NCI-H2196 treated with DMSO at 0.1 percent for 48 hours (cell line): Measurements from ENCODE around the gene FXYD4.
"Not testable (repeated sequence)": the region's sequence is repeated elsewhere in the genome, so short reads cannot be mapped to it uniquely, and the experiment has no call there.

Experiments
- DNase-seq: peaks from one replicate; lab custom pipeline; 2025; ENCODE audit not compliant: unreplicated experiment; lab: John Stamatoyannopoulos, UW

The FXYD4 gene

GRCh38 chr10:43374194-43374593 is 2.8 kb downstream of the FXYD4 start:
- DNase-seq, result no peak

DNA sequence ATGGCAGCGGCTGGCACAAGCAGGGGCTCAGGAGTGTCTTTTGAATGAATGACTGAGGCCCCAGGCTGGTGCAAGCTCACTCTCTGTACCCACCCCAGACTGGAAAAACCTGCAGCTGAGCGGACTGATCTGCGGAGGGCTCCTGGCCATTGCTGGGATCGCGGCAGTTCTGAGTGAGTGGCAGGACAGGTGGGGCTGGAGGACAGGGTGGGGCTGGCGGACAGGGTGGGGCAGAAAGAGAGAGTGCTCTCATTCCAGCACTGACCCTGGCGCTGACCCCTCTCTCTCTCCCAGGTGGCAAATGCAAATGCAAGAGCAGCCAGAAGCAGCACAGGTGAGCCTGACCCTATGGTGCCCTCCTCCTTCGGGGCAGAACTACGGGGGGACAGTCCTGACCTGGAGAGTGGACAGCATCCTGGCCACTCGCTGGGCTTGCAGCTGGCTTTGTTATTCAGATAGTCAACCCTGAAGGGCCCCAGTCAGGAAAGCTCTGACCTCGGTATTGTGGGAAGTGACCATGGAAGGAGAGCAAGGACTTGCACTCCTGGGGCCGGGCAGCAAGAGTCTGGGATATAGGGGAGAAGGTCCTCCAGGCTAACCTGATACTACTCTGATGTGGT is 4.1 kb downstream of the FXYD4 start:
- no peak for DNase-seq

DNA sequence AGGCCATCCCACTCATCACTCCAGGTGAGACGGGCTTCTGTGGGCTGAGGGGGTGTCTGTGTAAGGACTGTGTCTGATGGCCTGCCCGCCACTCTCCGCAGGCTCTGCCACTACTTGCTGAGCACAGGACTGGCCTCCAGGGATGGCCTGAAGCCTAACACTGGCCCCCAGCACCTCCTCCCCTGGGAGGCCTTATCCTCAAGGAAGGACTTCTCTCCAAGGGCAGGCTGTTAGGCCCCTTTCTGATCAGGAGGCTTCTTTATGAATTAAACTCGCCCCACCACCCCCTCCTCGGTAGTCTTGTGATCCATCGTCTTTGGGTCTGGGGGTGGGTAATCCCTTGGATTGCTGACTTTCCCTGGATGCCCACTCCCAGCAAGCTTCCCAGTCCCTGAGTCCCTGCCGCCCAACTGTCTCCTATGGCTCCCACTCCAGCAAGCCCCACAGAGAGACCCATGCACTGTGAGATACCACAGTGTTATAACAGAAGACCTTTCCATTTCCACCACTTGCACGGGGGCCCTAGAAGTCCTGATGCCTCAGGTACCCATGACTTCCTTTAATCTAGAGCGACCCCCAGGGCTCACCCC is 4.7 kb downstream of the FXYD4 start:
- no peak for DNase-seq

DNA sequence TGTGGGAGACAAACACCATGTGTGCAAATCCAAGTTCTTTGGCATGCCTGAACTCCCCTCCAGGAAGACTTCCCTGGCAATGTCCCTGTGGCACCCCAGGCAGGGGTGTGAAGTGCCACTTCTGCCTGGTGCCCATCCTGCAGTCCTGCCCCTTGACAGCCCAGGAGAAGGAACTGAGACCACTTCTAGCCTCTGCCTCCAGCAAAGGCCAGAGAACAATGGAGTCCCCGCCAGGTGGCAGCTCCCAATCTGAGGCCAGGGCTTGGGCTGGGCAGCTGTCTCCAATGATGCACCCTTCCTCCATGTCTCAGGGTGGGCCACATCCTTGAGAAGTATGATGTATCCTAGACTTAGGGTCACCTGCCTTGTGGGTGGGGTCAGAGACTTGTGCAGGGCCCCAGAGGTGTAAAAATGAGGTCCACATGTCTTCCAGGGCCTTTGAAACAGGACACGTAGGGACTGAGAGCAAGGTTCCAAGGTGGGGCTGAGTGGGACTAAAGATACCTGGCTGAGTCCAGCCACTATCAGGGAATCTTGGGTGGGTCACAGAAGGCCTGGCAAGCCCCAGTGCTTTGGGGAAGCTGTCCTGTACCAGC is 5.5 kb downstream of the FXYD4 start:
- DNase-seq, result no peak

GRCh38 chr10:43377424-43377883 is 6.0 kb downstream of the FXYD4 start:
- DNase-seq, result no peak

GRCh38 chr10:43380610-43381222 is 9.3 kb downstream of the FXYD4 start:
- no peak for DNase-seq

- DNase-seq, result no peak
Observed at GRCh38 chr10:43383204-43383971, 12.0 kb downstream of the FXYD4 start.

- no peak for DNase-seq
Observed at GRCh38 chr10:43384252-43385221, 13.1 kb downstream of the FXYD4 start.

GRCh38 chr10:43385412-43386004 is 14.1 kb downstream of the FXYD4 start:
- DNase-seq, result no peak

- no peak for DNase-seq
Observed at GRCh38 chr10:43386549-43386948, 15.1 kb downstream of the FXYD4 start.

- DNase-seq, result no peak
Observed at GRCh38 chr10:43386981-43387677, 15.7 kb downstream of the FXYD4 start.

DNA sequence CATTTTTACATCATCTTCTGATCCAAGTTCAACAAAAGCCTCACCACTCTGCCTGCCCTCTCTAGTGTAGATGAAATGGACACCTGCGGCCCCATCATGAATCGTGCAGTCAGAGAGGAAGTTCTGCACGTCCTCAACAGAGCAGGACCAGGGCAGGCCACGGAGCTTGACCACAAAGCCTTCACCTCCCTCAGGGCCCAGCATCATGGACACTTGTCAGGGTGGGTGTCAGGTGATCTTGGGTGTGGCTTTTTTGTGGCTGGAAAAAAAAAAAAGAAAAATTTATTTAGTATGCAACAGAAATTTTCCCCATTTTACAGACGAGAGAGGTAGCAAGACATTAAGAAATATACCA is 16.2 kb downstream of the FXYD4 start:
- no peak for DNase-seq

- DNase-seq, result no peak
Observed at GRCh38 chr10:43389867-43390266, 18.4 kb downstream of the FXYD4 start.

DNA sequence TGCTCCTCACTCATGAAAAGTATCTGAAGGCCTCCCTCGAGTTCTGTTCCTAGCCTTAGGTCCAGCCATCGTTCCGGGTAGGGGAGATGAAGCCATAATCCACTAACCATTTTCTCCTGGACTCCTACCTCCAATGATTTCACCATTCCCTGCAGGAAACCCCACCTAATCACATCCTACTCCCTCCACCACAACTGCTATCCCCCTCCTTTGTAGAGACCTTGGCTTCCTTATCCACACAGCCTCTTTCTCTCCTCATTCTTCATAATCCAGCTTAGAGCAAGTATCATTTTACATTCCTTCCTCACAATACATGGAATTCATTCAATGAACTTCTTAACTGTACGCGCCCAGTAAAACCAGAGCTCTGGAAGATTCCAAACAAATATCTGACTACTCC is 18.9 kb downstream of the FXYD4 start:
- DNase-seq, result no peak

- DNase-seq, result no peak
Observed at GRCh38 chr10:43390759-43391158, 19.3 kb downstream of the FXYD4 start.

GRCh38 chr10:43391496-43391895 is 20.1 kb downstream of the FXYD4 start:
- DNase-seq, result no peak

GRCh38 chr10:43392748-43393147 is 21.3 kb downstream of the FXYD4 start:
- DNase-seq, result no peak

GRCh38 chr10:43393186-43393585 is 21.8 kb downstream of the FXYD4 start:
- DNase-seq, result not testable (repeated sequence)

GRCh38 chr10:43393606-43394360 is 22.3 kb downstream of the FXYD4 start:
- DNase-seq, result no peak
